Stimulated activated CD8-positive, alpha-beta memory T cell treated with anti-CD3 and anti-CD28 coated beads, Interleukin-4, amount 100 ng/mL, for 48 hours (primary cell): ENCODE data around the gene KIAA1549.

Source experiments
- DNase-seq: peaks from one replicate; pipeline ENCODE4 v3.0.0-alpha.2; 2020

Gene KIAA1549

GRCh38 chr7:138974675-138975292 lies 6.4 kb downstream of the KIAA1549 start:
- DNase-seq, result no peak

GRCh38 chr7:138974103-138974502 lies 7.1 kb downstream of the KIAA1549 start:
- DNase-seq, result no peak

GRCh38 chr7:138970952-138971351 lies 10.2 kb downstream of the KIAA1549 start:
- no peak for DNase-seq

- no peak for DNase-seq
Observed at GRCh38 chr7:138970446-138970845, 10.7 kb downstream of the KIAA1549 start.

GRCh38 chr7:138967159-138967558 lies 14.0 kb downstream of the KIAA1549 start:
- no peak for DNase-seq

- DNase-seq, result no peak
Observed at GRCh38 chr7:138964624-138965436, 16.4 kb downstream of the KIAA1549 start.

- no peak for DNase-seq
Observed at GRCh38 chr7:138963675-138964074, 17.5 kb downstream of the KIAA1549 start.

- no peak for DNase-seq
Observed at GRCh38 chr7:138962561-138963270, 18.5 kb downstream of the KIAA1549 start.

GRCh38 chr7:138961159-138961558 lies 20.0 kb downstream of the KIAA1549 start:
- no peak for DNase-seq

GRCh38 chr7:138958391-138958956 lies 22.7 kb downstream of the KIAA1549 start:
- DNase-seq, result no peak

GRCh38 chr7:138957753-138958390 lies 23.3 kb downstream of the KIAA1549 start:
- DNase-seq, result no peak

GRCh38 chr7:138957217-138957616 lies 24.0 kb downstream of the KIAA1549 start:
- DNase-seq, result no peak

GRCh38 chr7:138954545-138955475 lies 26.4 kb downstream of the KIAA1549 start:
- no peak for DNase-seq

- DNase-seq, result no peak
Observed at GRCh38 chr7:138952791-138953190, 28.4 kb downstream of the KIAA1549 start.

GRCh38 chr7:138951953-138952352 lies 29.2 kb downstream of the KIAA1549 start:
- DNase-seq, result no peak

- no peak for DNase-seq
Observed at GRCh38 chr7:138949421-138950088, 31.6 kb downstream of the KIAA1549 start.

- DNase-seq, result no peak
Observed at GRCh38 chr7:138948403-138948802, 32.8 kb downstream of the KIAA1549 start.

GRCh38 chr7:138945821-138946220 lies 35.4 kb downstream of the KIAA1549 start:
- no peak for DNase-seq

- DNase-seq, result no peak
Observed at GRCh38 chr7:138945154-138945553, 36.0 kb downstream of the KIAA1549 start.

GRCh38 chr7:138944592-138944991 lies 36.6 kb downstream of the KIAA1549 start:
- no peak for DNase-seq

- no peak for DNase-seq
Observed at GRCh38 chr7:138943061-138943460, 38.1 kb downstream of the KIAA1549 start.
